ENCODE measurements around the gene SREBF1.

The SREBF1 gene

DNA sequence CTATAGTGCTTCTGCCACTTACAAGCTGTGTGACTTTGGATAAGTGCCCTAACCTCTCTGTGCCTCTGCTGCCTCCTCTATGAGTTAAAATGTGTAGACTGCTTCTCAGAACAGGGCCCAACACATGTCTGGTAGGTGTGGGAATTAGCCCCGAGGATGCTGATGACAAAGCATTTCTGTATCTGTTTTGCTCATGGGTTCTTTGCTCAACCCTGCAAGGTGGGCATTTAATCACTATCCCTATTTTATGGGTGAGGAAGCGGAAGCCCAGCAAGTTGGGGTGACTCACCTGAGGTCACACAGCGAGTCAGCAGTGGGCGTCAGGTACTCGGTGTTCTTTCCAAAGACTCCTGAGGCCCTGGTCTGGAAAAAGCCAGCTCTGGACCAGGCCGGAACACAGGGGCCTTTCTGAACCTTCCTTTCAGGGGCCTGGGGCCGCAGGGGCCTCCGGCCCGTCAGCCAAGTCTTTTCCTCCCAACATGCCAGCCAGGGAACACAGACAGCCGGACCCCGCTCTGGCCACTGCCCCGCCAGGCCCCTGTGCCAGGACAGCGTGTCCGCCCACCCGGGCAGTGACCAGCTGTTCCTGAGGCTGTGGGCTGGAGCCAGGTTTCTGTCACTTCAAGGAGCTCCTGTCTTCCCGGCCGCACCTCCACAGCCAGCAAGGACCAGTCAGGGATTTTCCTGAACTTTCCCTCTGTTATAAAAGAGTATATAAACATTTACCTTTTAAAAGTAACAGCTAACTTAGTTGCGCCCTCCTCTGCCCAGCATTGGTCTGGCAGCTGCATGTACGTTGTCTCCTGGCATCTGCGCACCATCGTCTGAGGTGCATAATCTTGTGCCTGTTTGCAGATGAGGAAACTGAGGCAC lies 62.5 kb downstream of the SREBF1 start:
- no peak for DNase-seq

DNA sequence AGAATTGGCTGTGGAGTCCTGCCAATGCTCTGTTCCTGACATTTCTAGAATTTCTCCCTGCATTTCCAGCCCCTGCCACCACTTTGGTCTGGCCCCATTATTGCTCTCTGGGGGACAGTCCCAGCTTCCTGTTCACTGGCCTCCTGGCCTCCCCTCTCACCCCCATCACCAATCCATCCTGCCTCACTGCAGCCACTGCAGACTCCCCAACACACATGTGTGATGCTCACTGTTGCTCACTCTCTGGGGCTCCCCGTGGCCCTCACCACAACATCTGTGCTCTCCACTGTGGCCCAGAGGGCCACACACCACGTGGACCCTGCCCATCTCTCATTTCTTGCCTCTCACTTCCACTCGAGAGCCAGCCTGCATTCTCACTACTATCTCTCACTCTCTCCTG lies 64.6 kb downstream of the SREBF1 start:
- no peak for DNase-seq

DNA sequence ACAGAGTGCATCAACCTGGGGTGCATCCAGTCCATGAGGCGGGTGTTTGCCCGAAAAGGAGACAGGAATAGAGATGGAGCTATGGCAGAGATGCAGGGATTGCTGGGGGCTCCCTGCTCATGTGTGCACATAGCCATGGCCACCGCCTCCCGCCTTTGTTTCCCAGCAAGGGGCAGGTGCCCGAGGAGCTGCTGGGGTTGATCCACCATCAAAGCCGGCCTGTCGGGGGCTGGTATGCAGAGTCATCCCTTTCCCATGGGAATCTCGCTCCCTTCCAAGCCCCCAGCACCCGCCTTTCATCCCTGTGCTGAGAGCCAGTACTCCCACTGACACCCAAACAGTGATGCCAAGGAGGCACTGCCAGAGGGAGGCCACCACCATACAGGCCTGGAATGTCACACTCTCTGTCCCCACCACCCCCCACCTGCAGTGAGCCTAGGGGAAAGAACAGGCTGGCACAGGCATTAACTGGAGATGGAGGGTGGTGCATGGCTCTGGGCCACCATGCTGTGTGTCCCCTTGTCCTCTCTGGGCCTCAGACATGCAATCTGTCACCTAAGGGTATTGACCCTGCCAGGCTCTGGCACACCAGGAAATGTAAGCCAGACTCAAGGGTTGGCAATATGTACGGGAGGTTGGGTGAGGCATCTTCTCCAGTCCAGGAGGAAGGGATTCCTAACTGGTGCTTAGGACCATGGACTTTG lies 65.1 kb downstream of the SREBF1 start:
- no peak for DNase-seq

DNA sequence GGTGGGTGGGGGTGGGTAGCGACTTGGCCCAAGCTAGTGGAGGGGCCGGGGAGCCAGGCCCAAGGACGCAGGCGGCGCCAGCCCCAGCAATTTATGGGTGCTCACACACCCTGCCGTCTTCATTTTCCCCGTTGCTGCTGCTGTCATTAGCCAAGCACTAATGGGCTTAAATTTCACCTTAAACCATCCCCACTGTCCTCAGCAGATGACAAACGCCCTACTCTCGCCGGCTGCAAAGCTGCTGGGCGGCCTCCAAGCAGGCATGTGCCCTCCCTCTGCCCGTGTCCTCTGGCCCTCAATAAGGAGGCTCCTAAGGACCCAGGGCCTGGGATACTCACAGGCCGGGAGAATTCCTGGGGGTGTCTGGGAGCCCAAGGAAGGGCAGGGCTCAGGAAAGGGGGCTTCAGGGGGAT lies 66.1 kb downstream of the SREBF1 start:
- DNase-seq, result no peak

DNA sequence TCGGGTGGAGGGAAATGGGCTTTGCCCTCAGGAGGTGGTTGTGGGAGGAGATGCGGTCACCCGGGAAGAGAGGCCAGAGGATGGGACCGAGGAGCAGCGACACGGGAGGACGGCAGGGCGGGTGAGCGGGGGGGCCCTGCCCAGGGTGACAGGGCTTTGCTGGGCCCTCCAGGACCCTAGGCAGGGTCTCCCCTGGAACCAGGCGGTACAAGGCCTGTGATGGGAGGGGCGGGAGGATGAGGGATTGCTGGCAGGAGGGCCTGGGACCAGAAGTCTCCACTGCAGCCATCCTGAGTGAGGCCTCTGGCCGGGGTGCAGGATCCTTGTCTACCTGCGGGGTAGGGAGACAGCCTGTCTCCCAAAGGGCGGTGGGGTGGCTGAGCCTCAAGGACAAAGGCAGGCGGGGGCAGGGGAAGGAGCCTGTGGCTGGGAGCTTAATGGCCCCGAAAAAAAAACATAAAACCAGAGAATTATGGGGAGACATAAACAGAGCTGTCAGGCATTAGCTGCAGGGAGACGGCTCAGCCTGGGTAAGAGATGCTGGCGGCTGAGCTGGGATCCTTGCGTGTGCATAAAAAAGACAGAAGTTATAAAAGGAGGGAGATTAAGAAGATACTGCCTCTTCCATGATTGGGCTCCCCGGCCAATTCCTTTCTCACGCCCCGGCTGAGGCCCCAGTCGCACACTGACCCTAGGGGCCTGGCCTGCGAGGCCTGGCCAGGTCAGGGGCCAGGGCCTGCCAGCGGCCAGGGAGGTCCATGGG lies 66.7 kb downstream of the SREBF1 start:
- DNase-seq, result no peak

DNA sequence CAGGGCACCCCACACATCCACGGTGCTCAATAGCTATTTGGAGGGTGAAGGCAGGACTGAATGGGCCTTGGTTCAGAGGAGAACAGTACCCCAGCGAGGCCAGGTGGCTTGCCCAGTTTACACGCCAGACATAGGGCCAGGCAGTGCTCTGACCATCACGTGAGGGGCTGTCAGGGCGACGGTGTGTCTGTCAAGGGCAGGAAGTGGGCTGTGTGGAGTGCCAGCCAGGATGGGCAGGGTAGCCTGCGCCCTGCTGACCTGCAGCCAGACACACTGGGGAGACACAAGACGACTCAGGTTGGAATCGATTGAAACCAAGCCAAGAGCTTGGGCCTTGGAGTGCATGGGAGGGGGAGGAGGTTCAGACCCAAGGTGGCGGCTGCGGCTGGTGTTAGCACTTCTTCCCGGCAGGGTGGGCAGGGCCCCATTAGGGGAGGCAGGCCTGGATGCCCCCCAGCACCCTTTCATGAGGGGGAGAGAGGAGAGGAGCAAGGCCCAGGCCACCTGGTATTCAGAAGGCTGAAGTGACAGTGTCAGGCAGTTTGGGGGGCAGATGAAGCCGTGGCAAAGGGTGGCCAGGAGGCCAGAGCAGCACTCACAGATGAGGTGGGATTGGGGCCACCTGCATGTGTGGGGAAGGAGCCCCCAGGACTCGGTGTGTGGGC lies 68.2 kb downstream of the SREBF1 start:
- no peak for DNase-seq

DNA sequence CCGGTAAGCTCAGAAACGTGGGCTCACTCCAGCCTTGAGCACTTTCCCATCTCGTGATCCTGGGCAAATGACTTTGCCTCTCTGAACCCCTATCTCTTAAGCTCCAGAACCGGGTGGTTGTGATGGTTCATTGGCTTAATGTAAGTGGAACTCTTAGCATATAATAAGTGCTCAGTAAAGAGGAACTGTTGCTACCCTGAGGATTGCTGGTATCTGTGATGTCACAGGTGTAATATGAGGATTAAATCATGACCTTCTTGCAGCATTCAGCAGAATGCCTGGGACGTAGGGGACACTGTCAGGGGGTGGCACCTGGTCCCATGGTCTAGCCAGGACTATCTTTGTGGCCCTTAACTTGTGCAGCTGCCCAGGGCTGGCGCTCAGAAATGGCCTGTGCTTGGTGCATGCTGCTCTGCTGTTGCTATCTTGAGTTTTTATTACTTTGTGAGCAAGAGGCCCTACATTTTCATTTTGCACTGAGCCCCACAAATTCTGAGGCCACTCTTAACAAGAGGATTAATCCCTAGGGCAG lies 68.8 kb downstream of the SREBF1 start:
- DNase-seq, result no peak

DNA sequence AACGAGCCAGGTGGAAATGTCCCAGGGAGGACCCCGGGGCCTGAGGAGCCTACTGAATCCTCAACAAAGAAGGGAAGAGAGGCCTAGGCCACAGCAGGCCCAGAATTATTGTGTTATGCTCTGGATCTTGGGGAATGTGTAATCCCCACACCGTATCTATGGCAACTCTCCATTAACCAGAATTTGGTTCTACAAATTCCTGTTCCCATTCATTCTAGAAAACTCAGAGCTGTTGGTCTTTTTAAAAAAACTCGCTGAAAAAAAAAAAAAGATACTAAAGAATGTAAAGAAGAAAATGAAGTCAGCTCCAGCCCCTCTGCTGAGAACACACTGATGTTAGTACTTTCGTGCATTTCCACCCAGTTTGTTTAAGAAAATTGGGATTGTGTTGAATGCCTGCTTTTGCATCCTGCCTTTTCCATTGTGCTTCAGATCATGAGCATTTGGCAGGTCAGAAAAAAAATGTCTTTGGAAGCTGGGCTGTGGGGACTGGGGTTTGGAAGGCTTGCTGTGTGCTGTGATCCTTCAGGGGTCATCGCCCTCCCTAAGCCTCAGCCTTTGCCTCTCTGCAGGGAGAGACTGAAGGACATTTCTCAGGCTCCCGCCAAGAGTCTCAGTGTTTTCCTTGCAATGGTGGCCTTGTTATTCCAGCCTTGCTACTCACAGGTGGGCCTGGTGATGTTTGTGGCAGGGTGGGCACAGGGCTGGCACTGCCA lies 69.5 kb downstream of the SREBF1 start:
- no peak for DNase-seq

DNA sequence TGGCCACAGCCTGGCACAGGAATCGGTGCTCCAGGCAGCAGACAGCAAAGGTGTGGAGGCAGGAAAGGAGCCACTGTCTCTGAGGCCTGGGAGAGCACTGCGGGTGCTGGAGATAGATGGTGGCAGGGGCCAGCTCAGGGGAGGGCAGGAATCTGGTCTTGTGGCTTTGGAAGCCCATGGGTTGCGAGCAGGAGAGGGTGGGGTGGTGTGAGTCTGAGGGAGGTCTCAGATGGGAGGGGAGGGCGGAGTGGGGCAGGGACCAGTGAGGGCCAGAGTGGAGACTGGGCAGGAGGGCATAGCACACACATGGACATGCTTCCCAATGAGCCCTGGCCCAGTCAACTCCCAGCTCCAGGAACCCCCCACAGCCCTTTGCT lies 70.1 kb downstream of the SREBF1 start:
- DNase-seq, result no peak

DNA sequence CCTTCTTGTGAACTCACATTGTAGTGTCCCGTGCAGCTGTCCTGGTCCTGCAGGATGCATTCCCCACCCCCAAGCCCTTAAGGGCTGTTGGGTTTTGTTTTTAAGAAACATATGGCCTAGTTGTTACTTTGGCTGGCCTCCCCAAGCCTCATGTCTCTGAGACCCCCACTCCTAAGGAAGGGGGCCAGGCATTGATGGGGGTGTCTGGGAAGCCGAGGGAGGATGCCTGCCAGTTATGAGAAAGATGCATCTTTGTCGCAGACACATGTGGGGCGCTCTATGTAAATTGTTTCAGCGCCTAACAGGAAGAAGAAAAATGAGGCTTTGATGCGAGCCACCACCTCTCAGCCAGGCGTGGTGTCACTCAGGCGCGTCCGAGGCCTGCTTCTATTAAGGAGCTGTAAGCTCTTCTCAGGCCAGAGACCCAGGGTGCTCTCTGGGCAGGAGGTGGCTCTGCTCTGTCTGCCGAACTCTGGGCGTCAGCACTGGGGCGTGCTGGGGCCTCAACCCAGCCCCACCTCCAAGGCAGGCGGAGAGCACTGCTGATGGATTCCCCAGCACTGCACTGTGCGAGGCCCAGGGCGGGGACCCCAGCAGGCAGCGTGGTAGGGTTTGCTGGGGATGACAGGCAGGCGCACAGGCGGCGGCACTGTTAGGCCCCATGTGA lies 70.6 kb downstream of the SREBF1 start:
- no peak for DNase-seq

DNA sequence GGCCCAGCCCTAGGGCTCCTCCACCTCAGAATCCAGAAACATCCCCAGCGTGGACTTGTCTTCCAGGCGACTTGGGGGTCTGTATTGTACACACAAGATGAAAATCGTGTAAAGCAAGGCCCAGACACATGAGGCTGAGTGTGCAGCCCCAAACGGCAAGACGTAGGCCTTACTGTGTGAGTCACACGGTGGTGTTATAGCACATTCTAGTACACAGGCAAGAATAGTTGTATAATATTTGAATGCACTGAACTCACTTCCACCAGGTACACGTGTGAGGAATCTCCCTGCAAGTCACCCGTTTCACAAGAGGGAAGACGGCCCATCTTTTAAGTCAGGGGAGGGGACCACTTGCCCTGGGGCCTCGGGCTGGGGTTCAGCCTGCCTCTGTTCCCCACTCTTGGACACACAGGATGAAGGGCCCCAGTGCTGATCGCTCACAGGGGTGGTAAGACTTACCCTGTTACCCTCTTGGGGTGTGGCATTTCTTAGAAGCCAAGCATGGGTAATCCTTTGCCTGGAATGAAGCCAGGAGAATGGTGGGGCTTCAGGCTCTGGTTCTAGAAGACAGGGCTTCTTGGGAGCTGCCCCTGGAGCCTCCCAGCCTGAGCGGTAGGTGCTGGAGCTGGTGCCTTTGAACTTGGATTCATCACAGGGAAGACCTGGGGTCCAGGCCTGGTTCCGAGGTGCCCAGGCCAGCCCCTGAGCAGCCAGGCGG lies 71.3 kb downstream of the SREBF1 start:
- no peak for DNase-seq

DNA sequence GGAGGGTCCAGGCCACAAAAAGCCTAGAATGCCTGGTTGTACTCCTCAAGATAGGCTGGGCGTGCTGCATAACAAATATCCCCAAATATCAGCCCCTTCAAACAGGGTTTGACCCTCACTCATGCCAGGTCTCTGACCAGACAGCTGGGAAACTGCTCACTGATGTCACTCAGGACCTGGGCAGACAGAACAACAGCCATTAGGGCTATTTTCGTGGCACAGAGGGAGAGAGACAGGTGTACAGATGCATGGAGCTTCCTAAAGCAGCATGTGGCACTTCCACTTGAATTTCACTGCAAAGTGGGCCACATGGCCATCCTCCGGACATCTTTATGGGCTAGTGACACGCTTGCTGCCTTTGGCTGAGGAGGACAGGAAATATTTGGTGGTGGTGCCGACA lies 73.1 kb downstream of the SREBF1 start:
- no peak for DNase-seq

DNA sequence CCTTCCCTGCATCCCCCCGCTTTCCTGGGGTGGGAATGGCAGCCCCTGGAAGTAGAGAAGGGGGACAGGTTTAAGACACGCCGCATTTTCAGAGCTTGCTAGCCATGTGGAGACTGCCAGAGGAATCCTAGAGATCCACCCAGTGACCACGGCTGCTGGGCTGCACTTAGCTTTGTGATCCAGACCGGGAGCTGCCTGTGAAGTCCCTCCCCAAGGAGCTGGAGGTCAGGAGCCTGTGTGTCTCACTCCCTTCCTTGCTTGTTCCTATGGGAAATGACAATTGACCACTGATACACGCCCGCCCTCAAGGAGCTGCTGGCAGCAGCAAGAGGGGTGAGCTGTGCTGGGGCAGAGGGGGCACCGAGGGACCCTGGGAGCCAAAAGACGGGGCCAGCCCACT lies 73.7 kb downstream of the SREBF1 start:
- DNase-seq, result no peak

DNA sequence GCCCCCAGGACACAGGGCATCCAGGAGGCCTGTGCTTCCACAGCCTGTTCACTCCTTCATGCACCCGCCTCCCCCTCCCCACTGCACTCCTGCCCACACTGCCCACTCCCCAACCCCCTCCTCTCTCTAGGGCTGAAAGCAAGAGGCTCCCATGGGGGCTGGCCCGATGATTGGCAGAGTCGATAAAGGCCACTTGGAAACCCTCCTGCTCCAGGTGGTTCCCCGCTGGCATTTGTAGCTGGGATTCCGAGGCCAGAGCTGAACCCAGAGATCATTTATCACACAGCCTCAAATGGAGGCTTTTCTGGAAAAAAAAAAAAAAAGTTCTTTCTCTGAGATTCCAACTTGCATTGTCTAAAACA lies 74.1 kb downstream of the SREBF1 start:
- no peak for DNase-seq

Measured in NCI-H1436 treated with DMSO at 0.1 percent for 48 hours (cell line).